NK-92 treated with Interleukin-12 subunit alpha and Interleukin-12 subunit beta, amount 100 ng/mL, for 24 hours (cell line): ENCODE measurements around the gene PI4KB.
"Not testable (repeated sequence)": the region's sequence is repeated elsewhere in the genome, so short reads cannot be mapped to it uniquely, and the experiment has no call there.

Source experiments
- DNase-seq: peaks from one replicate; lab custom pipeline; 2025; lab: John Stamatoyannopoulos, UW

Gene PI4KB

GRCh38 chr1:151281225-151281968, 45.8 kb downstream of the PI4KB start:
- peak; percentile 94 for DNase-seq

GRCh38 chr1:151277249-151277648, 50.0 kb downstream of the PI4KB start:
- no peak for DNase-seq

GRCh38 chr1:151275341-151275740, 51.9 kb downstream of the PI4KB start:
- not testable (repeated sequence) for DNase-seq

- no peak for DNase-seq
These were observed 53.2 kb downstream of the PI4KB start for GRCh38 chr1:151273924-151274466.

GRCh38 chr1:151267760-151268159, 59.5 kb downstream of the PI4KB start:
- no peak for DNase-seq

GRCh38 chr1:151266821-151267220, 60.4 kb downstream of the PI4KB start:
- DNase-seq = no peak

- DNase-seq = no peak
These were observed 60.9 kb downstream of the PI4KB start for GRCh38 chr1:151266315-151266714.

- DNase-seq = no peak
These were observed 61.6 kb downstream of the PI4KB start for GRCh38 chr1:151265446-151266236.

- DNase-seq = no peak
These were observed 67.9 kb downstream of the PI4KB start for GRCh38 chr1:151259351-151259750.

GRCh38 chr1:151255381-151255780, 71.8 kb downstream of the PI4KB start:
- no peak for DNase-seq

- DNase-seq = peak; percentile 87
These were observed 72.7 kb downstream of the PI4KB start, which contains the start of gene PSMD4 for GRCh38 chr1:151254217-151255213. Gene PSMD4, plus strand, starts transcription at chr1:151254734. Its CDS starts 49 bp downstream, at chr1:151254783.

GRCh38 chr1:151251656-151252470, 75.4 kb downstream of the PI4KB start:
- DNase-seq = peak; percentile 23

- no peak for DNase-seq
These were observed 80.4 kb downstream of the PI4KB start for GRCh38 chr1:151246786-151247185.

GRCh38 chr1:151243683-151244216, 83.5 kb downstream of the PI4KB start:
- DNase-seq = no peak

- DNase-seq = no peak
These were observed 84.8 kb downstream of the PI4KB start for GRCh38 chr1:151242442-151242841.
